22Rv1 (cell line): ENCODE results near the gene TTC21B.

ENCODE experiments used
- ZFX ChIP-seq: fragments of 450-650 bp; IDR thresholded peaks from 2 replicates; pipeline ENCODE4 v1.6.1; 2017; ENCODE audit warnings: antibody characterized with exemption, borderline replicate concordance
- TF ChIP-seq, protein P1 (sequence below): fragments of 450-650 bp; IDR thresholded peaks from 2 replicates; pipeline ENCODE4 v1.5.1; 2017; ENCODE audit warnings: mild to moderate bottlenecking

DNA sequence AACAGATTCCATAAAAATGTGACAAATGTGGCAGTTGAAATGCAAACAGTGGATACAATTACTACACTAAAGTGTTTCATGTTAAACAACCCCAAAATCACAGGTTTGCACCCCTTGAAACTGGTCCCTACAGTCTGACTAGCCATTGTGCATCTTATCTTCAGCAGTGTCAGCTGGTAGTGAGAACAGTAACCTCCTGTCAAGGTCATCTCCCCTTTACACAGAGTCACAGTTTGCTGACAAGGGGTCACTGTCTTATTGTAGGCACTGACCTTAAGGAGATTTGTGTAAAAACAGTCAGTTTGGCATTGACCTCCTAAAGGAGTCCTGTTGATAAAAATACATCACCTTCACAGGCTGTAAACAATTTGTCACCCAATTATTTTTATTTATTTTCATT lies 37.3 kb upstream of the TTC21B start:
- TF ChIP-seq, protein P1, sequence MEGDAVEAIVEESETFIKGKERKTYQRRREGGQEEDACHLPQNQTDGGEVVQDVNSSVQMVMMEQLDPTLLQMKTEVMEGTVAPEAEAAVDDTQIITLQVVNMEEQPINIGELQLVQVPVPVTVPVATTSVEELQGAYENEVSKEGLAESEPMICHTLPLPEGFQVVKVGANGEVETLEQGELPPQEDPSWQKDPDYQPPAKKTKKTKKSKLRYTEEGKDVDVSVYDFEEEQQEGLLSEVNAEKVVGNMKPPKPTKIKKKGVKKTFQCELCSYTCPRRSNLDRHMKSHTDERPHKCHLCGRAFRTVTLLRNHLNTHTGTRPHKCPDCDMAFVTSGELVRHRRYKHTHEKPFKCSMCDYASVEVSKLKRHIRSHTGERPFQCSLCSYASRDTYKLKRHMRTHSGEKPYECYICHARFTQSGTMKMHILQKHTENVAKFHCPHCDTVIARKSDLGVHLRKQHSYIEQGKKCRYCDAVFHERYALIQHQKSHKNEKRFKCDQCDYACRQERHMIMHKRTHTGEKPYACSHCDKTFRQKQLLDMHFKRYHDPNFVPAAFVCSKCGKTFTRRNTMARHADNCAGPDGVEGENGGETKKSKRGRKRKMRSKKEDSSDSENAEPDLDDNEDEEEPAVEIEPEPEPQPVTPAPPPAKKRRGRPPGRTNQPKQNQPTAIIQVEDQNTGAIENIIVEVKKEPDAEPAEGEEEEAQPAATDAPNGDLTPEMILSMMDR, result no peak
- TF ChIP-seq ZFX, result no peak
